Peyer's patch (tissue), 4 donors: ENCODE results near the gene SPAAR. TPM values are rescaled to one million over a fixed set of nuclear protein-coding genes. Genes with fewer than 3 reads are reported as not detected.
A peak's percentile ranks its signal among the peaks of the same experiment; 100 is the strongest.

Experiments used
- DNase-seq, 3 donors: peaks; one replicate each; pipeline ENCODE4 v3.0.0-alpha.2; 2017 to 2019
- H3K27ac ChIP-seq, 4 donors: fragments of 200-600 bp; sonication (generic); one replicate each; pipeline ENCODE4 v1.5.1; 2016 to 2019
- H3K27me3 ChIP-seq, 2 donors: fragments of 200-600 bp; sonication (generic); one replicate each; pipeline ENCODE4 v1.5.1; 2019
- H3K36me3 ChIP-seq, 3 donors: fragments of 200-600 bp; sonication (generic); one replicate each; pipeline ENCODE4 v1.5.1; 2016 to 2019
- H3K4me1 ChIP-seq, 4 donors: fragments of 200-600 bp; sonication (generic); one replicate each; pipeline ENCODE4 v1.5.1; 2016 to 2019
- H3K4me3 ChIP-seq, 4 donors: fragments of 200-600 bp; sonication (generic); 1 replicate in 3 of 4; 2 replicates in 1 of 4; pipeline ENCODE4 v1.5.1; 2016 to 2019; ENCODE audit warnings: mild to moderate bottlenecking in 1 of 4
- H3K9me3 ChIP-seq, 4 donors: fragments of 200-600 bp; sonication (generic); one replicate each; pipeline ENCODE4 v1.5.1; 2016 to 2019; ENCODE audit warnings: mild to moderate bottlenecking in 1 of 4
- CTCF ChIP-seq, 6 experiments: fragments of 450-650 bp in 4 of 6; fragments of 200-600 bp in 2 of 6; sonication (generic) in 1 of 6; IDR thresholded peaks; one replicate each; pipeline ENCODE4 v1.5.1; 2017 to 2019; ENCODE audit warnings: antibody characterized with exemption in 6 of 6, mild to moderate bottlenecking in 3 of 6, moderate library complexity in 1 of 6
- POLR2A ChIP-seq, 2 donors: fragments of 450-650 bp; IDR thresholded peaks; one replicate each; pipeline ENCODE4 v1.5.1; 2017; ENCODE audit warnings: antibody characterized with exemption in 2 of 2, mild to moderate bottlenecking in 2 of 2, moderate library complexity in 2 of 2
- total RNA-seq, 4 donors: library from RNA; depleted of rRNA; stranded (reverse); fragments of >200 nt; gene quantifications; one replicate each; pipeline ENCODE4 v1.1.0, GENCODE V29; 2016

The SPAAR gene
- total RNA-seq, 4 donors from 2014 or later: 0.88 to 17.3 TPM; not detected in 2

DNA sequence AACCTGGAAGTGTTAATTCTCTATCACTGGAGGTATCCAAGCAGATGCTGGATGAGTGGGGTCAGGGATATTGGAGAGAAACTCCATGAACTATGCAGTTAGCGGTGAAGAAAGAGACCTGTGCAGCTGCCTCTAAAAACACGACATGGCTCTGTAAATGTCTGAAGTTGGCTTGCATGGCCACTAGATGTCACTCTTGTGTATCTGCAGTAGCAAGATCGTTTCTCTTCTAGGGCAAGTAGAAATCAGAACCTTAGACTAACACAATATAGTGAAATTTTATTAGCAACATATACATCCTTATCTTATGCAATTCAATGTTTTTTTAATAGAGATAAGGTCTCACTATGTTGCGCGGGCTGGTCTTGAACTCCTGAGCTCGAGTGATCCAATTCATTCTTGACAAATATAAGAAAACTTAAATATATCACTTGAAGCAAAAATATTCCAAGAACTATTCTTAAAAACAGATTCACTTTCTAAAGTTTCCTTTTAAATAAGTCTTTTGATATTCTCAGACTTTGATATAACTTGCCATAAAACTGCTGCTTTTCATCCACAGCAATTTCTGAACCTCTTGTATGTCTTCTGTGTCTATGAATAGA lies 45.8 kb downstream of the SPAAR start:
- no peak overlapping the region for H3K4me3 ChIP-seq
- no peaks in the 10 kb centered on the region for H3K36me3 ChIP-seq
- H3K9me3 ChIP-seq: no peaks in the 10 kb centered on the region
- TF ChIP-seq CTCF (IDR thresholded peaks at IDR 0.05) (peak; percentile 57 to 96 (median 90)), POLR2A (IDR thresholded peaks at IDR 0.05) (no peak)
- no peaks in the 10 kb centered on the region for H3K4me1 ChIP-seq
- no peaks in the 10 kb centered on the region for H3K27me3 ChIP-seq
- H3K27ac ChIP-seq: no peak overlapping the region
- DNase-seq: peak in 2 of 3 donors; percentile 56 to 82

- TF ChIP-seq CTCF (IDR thresholded peaks at IDR 0.05): no peak
- TF ChIP-seq POLR2A (IDR thresholded peaks at IDR 0.05): no peak
- H3K27me3 ChIP-seq: no peaks in the 10 kb centered on the region
- no peaks in the 10 kb centered on the region for H3K9me3 ChIP-seq
- no peak overlapping the region for H3K4me3 ChIP-seq
- H3K4me1 ChIP-seq: no peaks in the 10 kb centered on the region
- no peaks in the 10 kb centered on the region for H3K36me3 ChIP-seq
- DNase-seq: no peak
- no peak overlapping the region for H3K27ac ChIP-seq
Observed at GRCh38 chr9:35956651-35957050, 47.4 kb downstream of the SPAAR start.

- TF ChIP-seq POLR2A (IDR thresholded peaks at IDR 0.05) (no peak), CTCF (IDR thresholded peaks at IDR 0.05) (no peak)
- H3K9me3 ChIP-seq: no peaks in the 10 kb centered on the region
- H3K4me3 ChIP-seq: no peak within 1 kb of the TSS
- DNase-seq: no peak
- no peaks in the 10 kb centered on the region for H3K27me3 ChIP-seq
- H3K27ac ChIP-seq: no peak within 1 kb of the TSS
- no peaks in the 10 kb centered on the region for H3K4me1 ChIP-seq
- H3K36me3 ChIP-seq: no peaks in the 10 kb centered on the region
Observed at GRCh38 chr9:35958104-35958837, 49.0 kb downstream of the SPAAR start, which contains the start of gene OR2S2. TSS of gene OR2S2 (minus strand) at chr9:35958154. CDS start at chr9:35958098, 56 bp downstream.

DNA sequence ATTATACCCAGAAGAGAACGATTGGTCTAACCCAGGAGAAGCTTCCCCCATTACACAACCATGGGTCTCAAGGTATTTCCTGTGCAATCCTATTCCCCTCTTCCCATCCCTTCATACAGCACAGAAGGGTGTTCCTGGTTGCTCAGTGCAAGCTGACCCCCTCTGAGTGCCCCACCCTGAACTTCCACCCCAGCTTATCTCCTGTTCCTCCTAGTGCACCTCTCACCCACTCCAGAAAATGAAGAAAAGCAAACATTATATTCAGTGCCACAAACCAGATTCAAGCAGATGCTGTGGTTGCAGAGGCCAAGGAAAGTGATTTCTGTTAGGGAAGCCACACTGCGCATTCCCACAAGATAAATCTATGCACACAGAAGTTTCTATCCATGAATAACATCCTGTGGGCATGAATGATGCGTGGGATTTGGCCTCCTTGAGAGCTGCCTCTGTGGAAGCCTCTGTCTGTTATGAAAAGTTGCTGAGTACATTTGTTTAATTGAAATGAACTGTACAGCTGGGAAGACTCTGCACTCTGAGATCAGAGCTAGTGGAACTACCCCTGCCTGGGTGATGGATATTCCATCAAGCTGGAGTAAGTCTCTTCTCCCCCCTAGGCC lies 50.9 kb downstream of the SPAAR start:
- H3K4me1 ChIP-seq: no peaks in the 10 kb centered on the region
- no peaks in the 10 kb centered on the region for H3K27me3 ChIP-seq
- no peaks in the 10 kb centered on the region for H3K36me3 ChIP-seq
- no peak overlapping the region for H3K27ac ChIP-seq
- no peak overlapping the region for H3K4me3 ChIP-seq
- H3K9me3 ChIP-seq: no peaks in the 10 kb centered on the region
- no peak for DNase-seq
- TF ChIP-seq CTCF (IDR thresholded peaks at IDR 0.05) (no peak), POLR2A (IDR thresholded peaks at IDR 0.05) (no peak)

Other genes starting within 250 kb of the SPAAR start
- 10 to 100 TPM in 1 of 4 donors, 1 to 10 TPM in 3; 1.9 to 19.8 (median 4.8) TPM for gene ARHGEF39, start 244.3 kb upstream of the SPAAR start, total RNA-seq
- gene CA9, start 235.6 kb upstream of the SPAAR start, total RNA-seq: 1 to 10 TPM; 1.6 to 6.3 (median 5.2) TPM
- gene TPM2, start 219.6 kb upstream of the SPAAR start, total RNA-seq: 100 to 1,000 TPM in 2 of 4 donors, 10 to 100 TPM in 2; 41.2 to 436 (median 122) TPM
- 100 to 1,000 TPM; 129 to 262 (median 188) TPM for gene TLN1, start 177.3 kb upstream of the SPAAR start, total RNA-seq
- gene CREB3, start 176.8 kb upstream of the SPAAR start, total RNA-seq: 10 to 100 TPM; 19.8 to 34.3 (median 28.5) TPM
- 100 to 1,000 TPM; 263 to 474 (median 436) TPM for gene GBA2, start 160.3 kb upstream of the SPAAR start, total RNA-seq
- 10 to 100 TPM; 16.5 to 44.4 (median 38.3) TPM for gene RGP1, start 160.2 kb upstream of the SPAAR start, total RNA-seq
- not detected for gene MSMP, start 155.2 kb upstream of the SPAAR start, total RNA-seq
- 10 to 100 TPM in 3 of 4 donors, 1 to 10 TPM in 1; 6.7 to 29.5 (median 21.6) TPM for gene NPR2, start 117.9 kb upstream of the SPAAR start, total RNA-seq
- gene SPAG8, start 97.2 kb upstream of the SPAAR start, total RNA-seq: under 1 TPM in 1 of 4 donors, not detected in 3; 0.94 TPM
- gene HINT2, start 94.4 kb upstream of the SPAAR start, total RNA-seq: 10 to 100 TPM; 19.8 to 40.3 (median 28.7) TPM
- gene FAM221B, start 80.8 kb upstream of the SPAAR start, total RNA-seq: not detected
- 10 to 100 TPM in 1 of 4 donors, 1 to 10 TPM in 3; 6.0 to 11.6 (median 8.1) TPM for gene TMEM8B, start 80.3 kb upstream of the SPAAR start, total RNA-seq
- not detected for gene OR13J1, start 39.1 kb upstream of the SPAAR start, total RNA-seq
- 10 to 100 TPM in 3 of 4 donors, 1 to 10 TPM in 1; 9.1 to 32.6 (median 17.2) TPM for gene HRCT1, start 3.3 kb upstream of the SPAAR start, total RNA-seq
- gene OR2S2, start 48.7 kb downstream of the SPAAR start, total RNA-seq: not detected
- gene RECK, start 127.4 kb downstream of the SPAAR start, total RNA-seq: 1 to 10 TPM; 1.9 to 8.3 (median 5.9) TPM
- gene GLIPR2, start 227.2 kb downstream of the SPAAR start, total RNA-seq: 10 to 100 TPM in 2 of 4 donors, 1 to 10 TPM in 2; 8.6 to 31.4 (median 11.6) TPM